ENCODE measurements around the gene PRKN. TPM values are rescaled to one million over a fixed set of nuclear protein-coding genes. Genes with fewer than 3 reads are reported as not detected.

PRKN gene
- total RNA-seq, 1 experiment from 2014 or later, result 0.34 TPM

DNA sequence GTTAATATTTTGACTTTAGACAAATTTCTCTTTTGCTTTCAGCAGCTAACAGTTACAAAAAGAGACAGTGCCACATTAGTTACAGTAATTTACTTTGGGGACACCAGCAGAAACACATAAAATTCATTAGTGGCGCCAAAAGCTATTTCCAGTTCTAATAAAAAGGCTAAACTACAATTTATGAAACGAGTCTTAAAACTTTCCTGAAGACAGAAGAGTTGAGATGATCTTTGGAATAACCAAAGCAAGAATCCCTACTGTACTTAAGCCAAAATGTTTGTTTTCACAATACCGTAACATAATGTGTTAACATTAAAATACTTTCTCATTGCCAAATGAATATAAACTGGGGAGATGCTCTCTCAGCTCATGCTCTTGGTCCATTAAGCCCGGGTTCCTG lies 1103.5 kb downstream of the PRKN start:
- H3K4me3 Mint-ChIP-seq (ENCODE audit: unreplicated experiment), result no peak overlapping the region
- no peak for DNase-seq
- H3K4me1 Mint-ChIP-seq (ENCODE audit: low read depth, unreplicated experiment), result no peaks in the 10 kb centered on the region
- H3K9me3 Mint-ChIP-seq (ENCODE audit: unreplicated experiment), result no peaks in the 10 kb centered on the region
- no peaks in the 10 kb centered on the region for H3K36me3 Mint-ChIP-seq (ENCODE audit: insufficient read depth, unreplicated experiment)
- TF ChIP-seq, protein P1, sequence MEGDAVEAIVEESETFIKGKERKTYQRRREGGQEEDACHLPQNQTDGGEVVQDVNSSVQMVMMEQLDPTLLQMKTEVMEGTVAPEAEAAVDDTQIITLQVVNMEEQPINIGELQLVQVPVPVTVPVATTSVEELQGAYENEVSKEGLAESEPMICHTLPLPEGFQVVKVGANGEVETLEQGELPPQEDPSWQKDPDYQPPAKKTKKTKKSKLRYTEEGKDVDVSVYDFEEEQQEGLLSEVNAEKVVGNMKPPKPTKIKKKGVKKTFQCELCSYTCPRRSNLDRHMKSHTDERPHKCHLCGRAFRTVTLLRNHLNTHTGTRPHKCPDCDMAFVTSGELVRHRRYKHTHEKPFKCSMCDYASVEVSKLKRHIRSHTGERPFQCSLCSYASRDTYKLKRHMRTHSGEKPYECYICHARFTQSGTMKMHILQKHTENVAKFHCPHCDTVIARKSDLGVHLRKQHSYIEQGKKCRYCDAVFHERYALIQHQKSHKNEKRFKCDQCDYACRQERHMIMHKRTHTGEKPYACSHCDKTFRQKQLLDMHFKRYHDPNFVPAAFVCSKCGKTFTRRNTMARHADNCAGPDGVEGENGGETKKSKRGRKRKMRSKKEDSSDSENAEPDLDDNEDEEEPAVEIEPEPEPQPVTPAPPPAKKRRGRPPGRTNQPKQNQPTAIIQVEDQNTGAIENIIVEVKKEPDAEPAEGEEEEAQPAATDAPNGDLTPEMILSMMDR (IDR thresholded peaks at IDR 0.05; ENCODE audit: insufficient read depth in 1 of 2, low read depth in 1 of 2, low read length in 1 of 2, severe bottlenecking in 1 of 2, unreplicated experiment in 1 of 2), result no peak
- no TSS peak for BruUV-seq (replicated peaks)
- ChIA-PET POLR2A (no interaction called here), CTCF (no interaction called here)
- no peaks in the 10 kb centered on the region for H3K27me3 ChIP-seq (replicated peaks; ENCODE audit: control insufficient read depth, insufficient read depth, low read length)
- H3K9me3 ChIP-seq, result no peaks in the 10 kb centered on the region
- H3K4me1 ChIP-seq, result no peaks in the 10 kb centered on the region
- H3K27me3 Mint-ChIP-seq (ENCODE audit: insufficient read depth, unreplicated experiment), result peaks cover 14% of the 10 kb centered on the region
- H3K36me3 ChIP-seq (ENCODE audit: control insufficient read depth, insufficient read depth, low read length), result no peaks in the 10 kb centered on the region
- intact Hi-C loops (cut with micrococcal nuclease; ENCODE audit: unreplicated experiment), result no loop called here
- no peak overlapping the region for H3K4me3 ChIP-seq (ENCODE audit: low read depth, low read length)
- no peak overlapping the region for H3K27ac Mint-ChIP-seq (ENCODE audit: unreplicated experiment)

DNA sequence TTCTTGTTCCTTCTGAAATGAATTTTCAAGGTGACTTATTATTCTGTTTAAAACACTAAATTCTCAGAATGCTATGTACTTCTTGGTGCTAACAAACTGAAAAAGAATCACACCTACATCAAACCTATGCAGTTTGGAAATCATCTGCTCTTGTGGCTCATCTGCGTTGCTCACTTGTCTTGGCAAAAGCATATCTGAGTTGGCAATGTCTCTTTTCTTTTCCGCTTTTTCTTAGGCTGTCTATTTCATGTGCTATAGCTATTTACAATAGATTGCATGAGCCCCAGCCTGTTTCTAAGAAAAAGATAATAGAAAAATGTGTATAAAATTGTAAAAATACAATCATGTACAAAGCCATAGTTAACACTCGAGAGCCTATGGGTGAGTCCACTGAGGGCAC lies 1104.8 kb downstream of the PRKN start:
- Histone ChIP-seq H3K9me3 (no peaks in the 10 kb centered on the region), H3K27me3 (replicated peaks; ENCODE audit: control insufficient read depth, insufficient read depth, low read length) (no peaks in the 10 kb centered on the region), H3K4me3 (ENCODE audit: low read depth, low read length) (no peak overlapping the region), H3K36me3 (ENCODE audit: control insufficient read depth, insufficient read depth, low read length) (no peaks in the 10 kb centered on the region), H3K4me1 (no peaks in the 10 kb centered on the region)
- POLR2A ChIA-PET, result no interaction called here
- H3K4me1 Mint-ChIP-seq (ENCODE audit: low read depth, unreplicated experiment), result no peaks in the 10 kb centered on the region
- CTCF ChIA-PET, result no interaction called here
- intact Hi-C loops (cut with micrococcal nuclease; ENCODE audit: unreplicated experiment), result no loop called here
- H3K4me3 Mint-ChIP-seq (ENCODE audit: unreplicated experiment), result no peak overlapping the region
- peaks cover 14% of the 10 kb centered on the region for H3K27me3 Mint-ChIP-seq (ENCODE audit: insufficient read depth, unreplicated experiment)
- no peak for DNase-seq
- BruUV-seq (replicated peaks), result no TSS peak
- H3K27ac Mint-ChIP-seq (ENCODE audit: unreplicated experiment), result no peak overlapping the region
- TF ChIP-seq, protein P1 (IDR thresholded peaks at IDR 0.05; ENCODE audit: insufficient read depth in 1 of 2, low read depth in 1 of 2, low read length in 1 of 2, severe bottlenecking in 1 of 2, unreplicated experiment in 1 of 2), result no peak
- H3K9me3 Mint-ChIP-seq (ENCODE audit: unreplicated experiment), result no peaks in the 10 kb centered on the region
- no peaks in the 10 kb centered on the region for H3K36me3 Mint-ChIP-seq (ENCODE audit: insufficient read depth, unreplicated experiment)

DNA sequence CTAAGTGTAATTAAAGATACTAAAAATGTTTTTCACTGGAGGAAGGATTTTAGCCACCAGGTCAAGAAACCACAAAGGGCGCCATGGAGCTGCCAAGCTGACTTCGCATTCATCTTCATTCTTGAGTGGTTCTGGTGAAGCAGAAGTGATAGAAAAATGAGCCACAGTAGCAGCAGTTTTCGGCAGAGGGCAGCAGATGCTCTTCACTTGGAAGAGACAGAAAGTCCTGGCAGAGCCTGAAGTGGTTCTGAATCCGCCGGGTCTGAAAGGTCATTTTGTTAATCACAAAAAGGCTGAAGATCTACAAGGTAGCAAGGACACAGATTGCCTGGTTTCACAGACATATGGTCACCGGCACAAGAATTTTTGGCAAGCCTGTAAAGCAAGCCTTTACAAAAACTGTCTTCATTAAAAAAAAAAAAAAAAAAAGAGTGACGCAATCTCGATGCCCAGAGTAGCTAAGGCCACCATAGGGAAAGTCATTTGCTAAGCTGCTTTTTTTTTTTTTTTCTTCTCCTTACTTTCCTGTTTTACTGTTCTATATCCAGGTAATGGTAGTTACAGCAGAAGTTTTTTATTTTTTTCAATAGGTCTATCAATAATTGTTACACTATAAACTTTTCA lies 1108.6 kb downstream of the PRKN start:
- Mint-ChIP-seq H3K36me3 (ENCODE audit: insufficient read depth, unreplicated experiment) (no peaks in the 10 kb centered on the region), H3K27ac (ENCODE audit: unreplicated experiment) (no peak overlapping the region), H3K27me3 (ENCODE audit: insufficient read depth, unreplicated experiment) (peaks cover 18% of the 10 kb centered on the region), H3K4me3 (ENCODE audit: unreplicated experiment) (no peak overlapping the region), H3K4me1 (ENCODE audit: low read depth, unreplicated experiment) (no peaks in the 10 kb centered on the region), H3K9me3 (ENCODE audit: unreplicated experiment) (no peaks in the 10 kb centered on the region)
- peak; percentile 51 to 56 for DNase-seq
- H3K36me3 ChIP-seq (ENCODE audit: control insufficient read depth, insufficient read depth, low read length), result no peaks in the 10 kb centered on the region
- CTCF ChIA-PET, result interaction anchor here (0.6 kb wide), 2 partner anchors 186 to 227 kb away, joined by 3 read pairs; no protein-coding TSS in a partner anchor
- H3K4me3 ChIP-seq (ENCODE audit: low read depth, low read length), result no peak overlapping the region
- no TSS peak for BruUV-seq (replicated peaks)
- no peaks in the 10 kb centered on the region for H3K27me3 ChIP-seq (replicated peaks; ENCODE audit: control insufficient read depth, insufficient read depth, low read length)
- no peaks in the 10 kb centered on the region for H3K9me3 ChIP-seq
- intact Hi-C loops (cut with micrococcal nuclease; ENCODE audit: unreplicated experiment), result loop anchor here (1.0 kb wide), 1 partner anchor 76 kb away; no protein-coding TSS in a partner anchor
- TF ChIP-seq, protein P1 (IDR thresholded peaks at IDR 0.05; ENCODE audit: insufficient read depth in 1 of 2, low read depth in 1 of 2, low read length in 1 of 2, severe bottlenecking in 1 of 2, unreplicated experiment in 1 of 2), result peak; percentile 22 to 43
- POLR2A ChIA-PET, result no interaction called here
- H3K4me1 ChIP-seq, result no peaks in the 10 kb centered on the region
